Mononuclear cell (primary cell): ENCODE results near the gene CCDC159. TPM values are rescaled to one million over a fixed set of nuclear protein-coding genes. Genes with fewer than 3 reads are reported as not detected.
"Not testable (repeated sequence)": the region's sequence is repeated elsewhere in the genome, so short reads cannot be mapped to it uniquely, and the experiment has no call there.

Source experiments
- H3K27me3 ChIP-seq: 2 replicates; pipeline ENCODE4 v1.6.0; 2011; ENCODE audit warnings: low read length, control low read depth; ENCODE audit not compliant: insufficient read depth
- H3K4me1 ChIP-seq: 2 replicates; pipeline ENCODE4 v1.5.1; 2011; ENCODE audit warnings: mild to moderate bottlenecking, low read length, control low read depth; ENCODE audit not compliant: insufficient read depth
- H3K4me3 ChIP-seq: 2 replicates; pipeline ENCODE4 v1.5.1; 2011; ENCODE audit warnings: mild to moderate bottlenecking, low read length, moderate library complexity
- H3K9me3 ChIP-seq: 2 replicates; pipeline ENCODE4 v1.5.1; 2011; ENCODE audit warnings: low read depth, mild to moderate bottlenecking, control low read depth, low read length
- total RNA-seq: library from RNA; depleted of rRNA; stranded (reverse); fragments of >200 nt; gene quantifications from one replicate; pipeline ENCODE4 v1.2.3, GENCODE V29; 2012

The CCDC159 gene
- total RNA-seq, 1 donor, result 15.6 TPM

DNA sequence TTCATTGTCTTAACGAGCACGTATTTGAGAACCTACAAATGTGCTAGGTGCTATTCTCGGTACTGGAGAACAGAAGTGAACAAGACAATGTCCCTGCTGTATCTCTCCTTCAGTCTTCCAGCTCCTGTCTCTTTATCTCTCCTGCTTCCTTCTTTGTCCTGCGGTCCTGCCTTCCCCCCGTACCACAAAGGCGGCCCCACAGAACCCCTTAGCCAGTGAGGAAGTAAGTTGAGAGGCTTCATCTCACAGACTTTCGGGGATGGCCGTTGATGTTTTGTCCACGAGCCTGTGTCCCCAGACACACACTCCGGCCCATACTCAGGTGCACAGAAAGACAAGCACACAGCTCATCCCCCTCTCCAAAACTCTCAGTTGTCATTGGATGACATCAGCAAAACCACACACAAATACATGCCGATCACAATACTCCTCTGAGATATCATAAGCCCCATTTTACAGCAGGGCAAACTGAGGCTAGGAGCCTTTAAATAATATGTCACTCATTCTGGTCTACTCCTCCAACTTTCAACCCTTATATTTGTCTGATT lies 27.6 kb downstream of the CCDC159 start:
- Histone ChIP-seq H3K27me3 (no peaks in the 10 kb centered on the region), H3K4me3 (peak overlapping the region; percentile 60), H3K9me3 (no peaks in the 10 kb centered on the region), H3K4me1 (peaks cover 45% of the 10 kb centered on the region)

DNA sequence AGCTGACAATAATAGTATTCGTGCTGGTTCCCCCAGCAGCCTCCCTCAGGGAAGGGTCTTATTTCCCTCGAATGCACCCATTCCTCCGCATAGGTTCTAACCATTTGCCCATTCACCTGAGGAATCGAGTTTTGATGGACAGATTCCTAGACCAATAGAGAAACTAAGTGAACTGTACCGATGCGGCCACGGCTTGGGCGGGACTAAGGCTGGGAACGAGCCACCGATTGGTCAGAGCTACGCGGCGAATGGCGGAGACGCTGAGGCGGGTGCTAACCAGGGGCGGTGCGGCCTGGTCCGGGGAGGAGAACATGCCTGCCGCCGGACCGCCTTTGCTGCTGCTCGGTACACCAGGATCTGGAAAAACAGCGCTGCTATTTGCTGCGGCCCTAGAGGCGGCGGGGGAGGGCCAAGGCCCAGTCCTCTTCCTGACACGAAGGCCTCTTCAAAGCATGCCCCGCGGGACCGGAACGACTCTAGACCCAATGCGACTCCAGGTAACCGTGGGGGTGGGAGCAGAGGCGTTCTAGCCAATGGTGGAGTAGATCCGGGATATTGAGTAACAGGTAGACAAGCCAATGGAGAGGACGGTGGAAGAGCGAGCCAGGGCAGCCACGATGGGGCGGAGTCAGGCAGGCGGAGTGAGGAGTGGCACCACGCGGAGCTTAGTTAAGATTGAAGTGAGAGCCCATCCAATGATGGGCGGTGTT lies 28.3 kb downstream of the CCDC159 start, which contains the start of gene SWSAP1:
SWSAP1 (plus strand) TSS at position 234 of the 710 bp plus-strand sequence; CDS start at position 249, 15 bp downstream.
- Histone ChIP-seq H3K9me3 (no peaks in the 10 kb centered on the region), H3K27me3 (no peaks in the 10 kb centered on the region), H3K4me1 (peaks cover 49% of the 10 kb centered on the region), H3K4me3 (peak within 1 kb of the TSS; percentile 60)

DNA sequence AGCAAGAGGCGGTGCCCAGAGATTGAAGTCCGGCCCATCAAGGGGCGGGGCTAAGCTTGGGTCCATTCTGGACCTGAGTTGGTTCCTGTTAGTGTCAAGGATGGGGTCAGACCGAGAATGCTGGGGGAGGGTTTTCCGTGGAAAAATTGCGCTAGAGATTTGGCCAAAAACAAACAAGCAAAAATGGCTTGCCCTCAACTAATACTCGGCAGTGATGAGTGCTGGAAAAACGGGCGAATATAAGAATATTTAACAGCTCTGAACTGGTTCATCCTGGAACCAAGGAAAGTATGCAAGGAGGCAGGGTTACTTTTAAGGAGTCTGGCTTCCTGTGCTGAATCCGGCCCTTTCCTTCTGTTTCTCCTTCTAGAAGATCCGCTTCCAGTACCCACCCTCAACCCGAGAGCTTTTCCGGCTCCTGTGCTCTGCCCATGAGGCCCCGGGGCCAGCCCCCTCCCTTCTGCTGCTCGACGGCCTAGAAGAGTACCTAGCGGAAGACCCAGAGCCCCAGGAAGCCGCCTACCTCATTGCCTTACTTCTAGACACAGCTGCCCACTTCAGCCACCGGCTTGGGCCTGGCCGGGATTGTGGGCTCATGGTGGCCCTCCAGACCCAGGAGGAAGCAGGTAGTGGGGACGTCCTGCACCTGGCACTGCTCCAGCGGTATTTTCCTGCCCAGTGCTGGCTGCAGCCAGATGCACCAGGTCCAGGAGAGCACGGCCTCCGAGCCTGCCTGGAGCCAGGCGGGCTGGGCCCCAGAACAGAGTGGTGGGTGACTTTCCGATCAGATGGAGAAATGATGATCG lies 29.0 kb downstream of the CCDC159 start:
- H3K9me3 ChIP-seq, result no peaks in the 10 kb centered on the region
- peak overlapping the region; percentile 60 for H3K4me3 ChIP-seq
- no peaks in the 10 kb centered on the region for H3K27me3 ChIP-seq
- peaks cover 56% of the 10 kb centered on the region for H3K4me1 ChIP-seq

DNA sequence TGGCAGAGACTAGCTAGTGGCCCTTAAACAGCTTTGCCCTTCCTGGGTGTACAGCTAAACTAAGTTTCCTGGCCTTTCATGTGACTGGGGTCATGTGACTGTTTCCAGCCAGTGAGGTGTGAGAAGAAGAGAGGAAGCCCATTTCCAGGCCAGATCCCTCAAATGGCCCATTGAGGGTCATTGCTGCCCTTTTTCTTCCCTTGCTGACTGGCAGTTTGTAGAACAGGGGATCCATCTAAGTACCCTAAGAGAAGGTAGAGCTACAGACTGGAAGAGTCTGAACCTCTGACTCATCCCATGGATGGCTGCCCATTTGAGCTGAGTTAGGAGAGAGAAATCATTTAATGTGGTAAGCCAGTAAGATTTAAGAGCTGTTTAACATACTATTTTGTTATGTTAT lies 30.9 kb downstream of the CCDC159 start:
- H3K4me3 ChIP-seq, result no peak overlapping the region
- H3K9me3 ChIP-seq, result no peaks in the 10 kb centered on the region
- H3K27me3 ChIP-seq, result no peaks in the 10 kb centered on the region
- peaks cover 73% of the 10 kb centered on the region for H3K4me1 ChIP-seq

DNA sequence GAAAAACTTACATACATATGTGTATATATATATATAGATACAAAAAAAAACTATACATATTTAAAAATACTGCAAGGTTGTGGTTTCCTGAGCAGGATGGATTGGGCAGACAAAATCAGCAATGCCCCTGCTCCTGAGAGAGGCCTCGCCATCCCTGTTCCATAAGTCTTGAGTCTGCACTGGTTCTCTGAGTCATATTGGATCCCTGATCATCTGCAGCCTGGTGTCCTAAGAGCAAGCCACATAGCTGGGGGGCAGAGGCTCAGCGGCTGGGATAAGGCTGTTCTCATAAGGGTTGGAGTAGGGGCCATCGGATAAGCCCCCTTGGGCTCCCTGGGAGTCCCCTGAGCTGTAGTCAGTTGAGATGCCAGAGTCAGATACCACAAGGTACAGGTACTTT lies 31.4 kb downstream of the CCDC159 start:
- Histone ChIP-seq H3K9me3 (no peaks in the 10 kb centered on the region), H3K27me3 (no peaks in the 10 kb centered on the region), H3K4me3 (no peak overlapping the region), H3K4me1 (peaks cover 78% of the 10 kb centered on the region)

DNA sequence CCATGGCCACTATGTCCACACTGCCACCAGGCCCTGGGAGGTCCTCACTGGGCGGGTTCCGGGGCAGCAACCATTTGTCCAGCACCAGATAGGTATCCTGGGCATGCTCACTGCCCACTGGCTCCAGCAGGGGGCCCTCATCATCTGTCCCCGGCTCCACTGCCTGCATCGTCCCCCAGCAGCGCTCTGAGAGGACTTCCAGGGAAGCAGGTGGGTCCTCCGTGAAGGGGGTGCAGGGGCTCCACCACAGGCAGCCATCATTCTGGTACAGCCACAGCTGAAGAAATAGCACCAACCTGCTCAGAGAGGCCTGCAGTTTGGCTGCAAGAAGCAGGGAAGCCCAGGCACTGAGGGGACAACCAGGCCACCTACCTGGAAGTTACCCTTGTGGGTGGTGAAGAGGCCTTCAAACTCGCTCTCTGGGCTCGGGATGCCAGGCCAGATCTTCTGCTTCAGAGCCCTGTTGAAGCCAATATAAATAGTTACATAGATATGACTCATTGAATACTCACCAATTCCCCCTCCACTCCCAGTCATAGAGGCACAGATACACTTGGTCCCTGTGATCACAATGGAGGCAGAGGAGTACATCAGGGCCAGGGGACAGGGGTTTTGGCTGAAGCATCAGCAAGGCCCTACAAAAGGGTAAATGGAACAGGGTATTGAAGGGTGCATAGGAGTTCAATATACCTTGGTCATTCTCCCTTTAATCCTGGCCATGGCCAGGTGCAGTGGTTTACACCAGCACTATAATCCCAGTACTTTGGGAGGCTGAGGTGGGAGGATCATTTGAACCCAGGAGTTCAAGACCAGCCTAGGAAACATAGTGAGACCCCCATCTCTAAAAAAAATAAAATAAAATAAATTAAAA lies 32.2 kb downstream of the CCDC159 start:
- peaks cover 3% of the 10 kb centered on the region for H3K27me3 ChIP-seq
- no peaks in the 10 kb centered on the region for H3K9me3 ChIP-seq
- no peak overlapping the region for H3K4me3 ChIP-seq
- H3K4me1 ChIP-seq, result peaks cover 81% of the 10 kb centered on the region

DNA sequence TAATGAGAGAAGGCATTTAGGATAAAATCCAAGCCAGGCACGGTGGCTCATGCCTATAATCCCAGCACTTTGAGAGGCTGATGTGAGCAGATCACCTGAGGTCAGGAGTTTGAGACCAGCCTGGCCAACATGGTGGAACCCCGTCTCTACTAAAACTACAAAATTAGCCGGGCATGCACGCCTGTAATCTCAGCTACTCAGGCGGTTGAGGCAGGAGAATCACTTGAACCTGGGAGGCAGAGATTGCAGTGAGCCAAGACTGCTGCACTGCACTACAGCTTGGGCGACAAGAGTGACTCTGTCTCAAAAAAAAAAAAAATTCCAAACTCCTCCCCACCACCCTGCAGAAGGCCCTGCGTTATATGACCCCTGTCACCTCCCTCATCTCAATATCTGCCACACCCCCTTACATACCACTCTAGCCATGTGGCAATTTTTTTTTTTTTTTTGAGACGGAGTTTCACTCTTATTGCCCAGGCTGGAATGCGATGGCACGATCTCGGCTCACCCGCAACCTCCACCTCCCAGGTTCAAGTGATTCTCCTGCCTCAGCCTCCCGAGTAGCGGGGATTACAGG lies 33.0 kb downstream of the CCDC159 start:
- H3K9me3 ChIP-seq, H3K27me3 ChIP-seq, H3K4me3 ChIP-seq: not testable (repeated sequence)
- H3K4me1 ChIP-seq, result peaks cover 81% of the 10 kb centered on the region

DNA sequence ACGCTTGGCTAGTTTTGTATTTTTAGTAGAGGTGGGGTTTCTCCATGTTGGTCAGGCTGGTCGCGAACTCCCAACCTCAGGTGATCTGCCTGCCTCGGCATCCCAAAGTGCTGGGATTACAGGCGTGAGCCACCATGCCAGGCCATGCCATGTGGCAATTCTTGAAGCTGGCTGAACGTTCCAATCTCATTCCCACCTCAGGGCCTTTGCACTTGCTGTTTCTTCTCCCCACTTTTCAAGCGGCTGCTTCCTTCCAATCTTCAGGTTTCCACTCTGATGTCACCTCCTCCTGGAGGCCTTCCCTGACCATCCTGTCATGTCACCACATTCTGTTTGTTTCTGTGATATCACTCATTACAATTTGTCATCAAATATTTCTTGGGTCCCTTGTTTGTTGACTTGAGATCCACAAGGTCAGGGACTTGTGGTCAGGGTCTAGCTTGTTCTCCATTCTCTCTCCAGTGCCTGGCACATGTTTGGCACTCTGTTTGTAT lies 33.6 kb downstream of the CCDC159 start:
- Histone ChIP-seq H3K4me1 (peaks cover 83% of the 10 kb centered on the region), H3K4me3 (no peak overlapping the region), H3K27me3 (peaks cover 3% of the 10 kb centered on the region), H3K9me3 (no peaks in the 10 kb centered on the region)

DNA sequence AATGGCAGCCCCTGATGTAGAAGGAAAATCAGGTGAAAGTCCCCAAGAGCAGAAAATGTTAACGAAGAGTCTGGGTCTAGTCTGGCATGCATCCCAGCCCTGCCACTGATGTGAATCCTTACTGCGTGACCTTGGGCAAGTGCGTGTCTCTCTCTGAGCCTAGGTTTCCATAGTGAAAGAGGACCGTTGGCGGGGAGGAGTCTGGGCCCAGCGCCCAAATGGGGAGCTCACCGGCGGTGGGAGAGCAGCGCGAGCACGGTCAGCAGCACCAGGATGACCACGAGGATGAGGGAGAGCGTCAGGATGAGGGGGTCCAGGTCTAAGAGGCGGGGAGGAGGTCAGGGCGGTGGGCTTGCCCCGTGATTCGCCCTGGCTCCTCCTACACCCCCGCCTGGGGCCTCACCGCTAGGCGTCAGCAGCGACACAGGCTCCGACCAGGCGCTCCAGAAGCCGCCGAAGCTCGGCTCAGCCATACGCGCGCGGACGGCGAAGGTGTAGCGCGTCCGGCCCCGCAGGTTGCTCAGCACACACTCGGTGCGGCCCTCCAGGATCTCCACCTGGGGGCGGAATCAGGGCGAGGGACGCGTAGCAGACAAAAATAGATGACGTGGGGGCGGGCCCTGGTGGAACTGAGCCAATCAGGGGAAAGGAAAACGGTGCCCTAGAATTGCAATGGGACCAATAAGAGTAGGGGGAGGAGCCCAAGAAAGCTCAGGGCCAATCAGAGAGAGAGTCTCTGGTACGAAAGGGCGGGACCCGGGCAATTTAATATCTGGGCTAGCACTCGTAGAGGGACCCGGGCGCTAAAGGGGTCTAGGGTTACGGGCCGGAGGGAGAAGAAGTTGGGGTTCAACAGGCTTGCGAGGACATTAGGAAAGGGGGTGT lies 34.6 kb downstream of the CCDC159 start:
- peaks cover 75% of the 10 kb centered on the region for H3K4me1 ChIP-seq
- H3K9me3 ChIP-seq, result no peaks in the 10 kb centered on the region
- H3K27me3 ChIP-seq, result peaks cover 3% of the 10 kb centered on the region
- peak overlapping the region; percentile 54 for H3K4me3 ChIP-seq

DNA sequence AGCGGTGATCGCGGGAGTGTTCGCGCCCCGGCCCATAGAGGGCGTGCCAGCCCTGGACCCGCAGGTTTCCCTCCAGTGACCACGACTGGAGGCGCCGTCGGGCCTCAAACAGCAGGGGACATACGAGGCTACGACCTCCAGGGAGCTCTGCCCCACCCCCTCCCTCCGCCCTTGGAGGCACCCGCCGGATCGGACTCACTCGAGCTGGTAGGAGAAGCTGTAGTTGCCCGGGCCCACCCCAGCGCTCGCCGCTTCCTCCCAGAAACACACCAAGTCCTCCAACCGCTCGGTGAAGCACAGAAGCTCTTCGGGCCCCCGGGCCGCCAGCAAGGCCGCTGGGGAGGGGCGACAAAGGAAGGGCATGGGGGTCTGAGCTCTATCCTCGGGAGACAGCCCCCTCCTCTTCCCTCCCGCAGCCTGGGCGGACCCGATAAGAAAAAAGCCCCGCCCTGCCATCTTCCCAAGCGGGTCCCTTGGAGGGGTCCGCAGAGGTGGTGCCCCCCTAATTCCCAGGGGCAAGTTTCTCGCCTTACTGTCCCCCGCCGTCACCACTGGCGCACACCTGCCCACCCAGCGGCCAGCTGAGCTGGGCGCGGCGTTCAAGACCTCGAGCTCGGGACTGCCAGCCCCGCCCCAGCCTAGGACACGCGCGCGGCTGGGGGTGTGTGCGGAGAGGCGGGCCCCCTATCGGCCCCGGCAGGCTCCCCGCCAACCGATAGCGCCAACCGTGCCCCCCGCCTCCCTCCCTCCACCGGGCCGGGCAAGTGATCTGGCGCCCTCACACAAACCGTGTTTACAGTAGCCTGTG lies 36.8 kb downstream of the CCDC159 start:
- H3K4me1 ChIP-seq, result peaks cover 67% of the 10 kb centered on the region
- peaks cover 3% of the 10 kb centered on the region for H3K27me3 ChIP-seq
- no peaks in the 10 kb centered on the region for H3K9me3 ChIP-seq
- peak overlapping the region; percentile 32 for H3K4me3 ChIP-seq

DNA sequence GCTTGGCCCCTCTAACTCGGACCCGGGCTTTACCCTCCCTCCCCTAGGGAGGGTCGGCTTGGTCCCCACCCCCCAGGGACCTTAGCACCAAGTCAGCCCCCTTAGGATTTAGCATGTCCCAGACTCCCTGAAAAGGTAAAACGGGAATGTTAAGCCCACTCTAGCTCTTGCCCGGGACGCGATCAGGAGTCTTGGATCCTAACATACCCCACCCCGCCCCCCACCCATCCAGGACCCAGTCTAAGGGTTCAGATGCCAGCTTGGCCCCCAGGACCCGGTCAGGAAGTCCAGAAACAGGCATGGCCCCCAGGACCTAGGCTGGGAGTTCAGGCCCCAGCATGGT lies 37.4 kb downstream of the CCDC159 start:
- peak overlapping the region; percentile 18 for H3K4me3 ChIP-seq
- no peaks in the 10 kb centered on the region for H3K9me3 ChIP-seq
- H3K27me3 ChIP-seq, result peaks cover 3% of the 10 kb centered on the region
- peaks cover 66% of the 10 kb centered on the region for H3K4me1 ChIP-seq

DNA sequence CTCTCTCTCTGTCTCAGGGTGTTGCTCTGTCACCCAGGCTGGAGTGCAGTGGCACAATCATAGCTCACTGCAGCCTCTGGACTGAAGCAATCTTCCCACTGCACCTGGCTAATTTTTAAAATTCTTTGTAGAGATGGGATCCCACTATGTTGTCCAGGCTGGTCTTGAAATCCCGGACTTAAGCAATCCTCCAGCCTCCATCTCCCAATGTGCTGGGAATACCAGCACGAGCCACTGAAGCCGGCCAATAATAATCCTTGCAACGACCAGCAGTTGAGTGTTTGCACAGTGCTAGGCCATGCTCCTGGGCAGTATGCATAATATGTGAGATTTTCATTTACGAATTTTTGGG lies 38.4 kb downstream of the CCDC159 start:
- peaks cover 61% of the 10 kb centered on the region for H3K4me1 ChIP-seq
- H3K9me3 ChIP-seq, result no peaks in the 10 kb centered on the region
- H3K4me3 ChIP-seq, result no peak overlapping the region
- peaks cover 3% of the 10 kb centered on the region for H3K27me3 ChIP-seq
